ENCODE results near the gene ITPR1. TPM values are rescaled to one million over a fixed set of nuclear protein-coding genes. Genes with fewer than 3 reads are reported as not detected.

Gene ITPR1
- total RNA-seq, 1 experiment from 2014 or later, result 8.7 TPM

- Histone ChIP-seq H3K9me3 (ENCODE audit: control insufficient read depth, insufficient read depth, low read depth, low read length) (no peaks in the 10 kb centered on the region), H3K27ac (ENCODE audit: low read length) (no peak overlapping the region), H3K4me3 (ENCODE audit: low read depth in 2 of 2, low read length in 2 of 2) (no peak overlapping the region), H3K27me3 (ENCODE audit: control insufficient read depth, insufficient read depth, low read length) (no peaks in the 10 kb centered on the region), H3K4me1 (ENCODE audit: control insufficient read depth, insufficient read depth, low read length) (no peaks in the 10 kb centered on the region), H3K36me3 (ENCODE audit: control insufficient read depth, insufficient read depth, low read length) (no peaks in the 10 kb centered on the region)
- TF ChIP-seq CTCF (IDR thresholded peaks at IDR 0.05), result no peak
- no peak for TF ChIP-seq POLR2AphosphoS5 (IDR thresholded peaks at IDR 0.05; ENCODE audit: low read depth, low read length)
- no peak for TF ChIP-seq REST (IDR thresholded peaks at IDR 0.05; ENCODE audit: insufficient read depth in 1 of 2, low read depth in 2 of 2, low read length in 1 of 2)
- TF ChIP-seq TCF7L2 (IDR thresholded peaks at IDR 0.05; ENCODE audit: low read depth, low read length), result no peak
- TF ChIP-seq SIN3A (IDR thresholded peaks at IDR 0.05; ENCODE audit: borderline replicate concordance, insufficient read depth, low read depth, low read length), result no peak
- DNase-seq (ENCODE audit: low read depth, low spot score) (no peak), ATAC-seq (no peak)
- BruUV-seq (replicated peaks), result no TSS peak
- in situ Hi-C loops (cut with HindIII; ENCODE audit: low pct_unique_long_range_greater_than_20kb, low sequenced_read_pairs) (no loop called here), intact Hi-C loops (cut with micrococcal nuclease; ENCODE audit: unreplicated experiment) (loop anchor here (10.0 kb wide), 1 partner anchor 142 kb away; the partner anchor contains the start of gene ITPR1)
- ChIA-PET CTCF (no interaction called here), POLR2A (no interaction called here)
These were observed 144.1 kb downstream of the ITPR1 start for GRCh38 chr3:4637265-4637664.

GRCh38 chr3:4641863-4642563 lies 148.9 kb downstream of the ITPR1 start:
- no TSS peak for BruUV-seq (replicated peaks)
- CTCF ChIA-PET, result no interaction called here
- in situ Hi-C loops (cut with HindIII; ENCODE audit: low pct_unique_long_range_greater_than_20kb, low sequenced_read_pairs), result no loop called here

More at GRCh38 chr3:4641863-4642563, 148.9 kb downstream of the ITPR1 start:
- intact Hi-C loops (cut with micrococcal nuclease; ENCODE audit: unreplicated experiment), result no loop called here
- no peak overlapping the region for H3K4me3 ChIP-seq (ENCODE audit: low read depth in 2 of 2, low read length in 2 of 2)
- POLR2A ChIA-PET, result no interaction called here
- TF ChIP-seq SIN3A (IDR thresholded peaks at IDR 0.05; ENCODE audit: borderline replicate concordance, insufficient read depth, low read depth, low read length) (no peak), CTCF (IDR thresholded peaks at IDR 0.05) (no peak), REST (IDR thresholded peaks at IDR 0.05; ENCODE audit: insufficient read depth in 1 of 2, low read depth in 2 of 2, low read length in 1 of 2) (no peak), POLR2AphosphoS5 (IDR thresholded peaks at IDR 0.05; ENCODE audit: low read depth, low read length) (no peak)
- H3K27me3 ChIP-seq (ENCODE audit: control insufficient read depth, insufficient read depth, low read length), result no peaks in the 10 kb centered on the region
- H3K36me3 ChIP-seq (ENCODE audit: control insufficient read depth, insufficient read depth, low read length), result no peaks in the 10 kb centered on the region
- DNase-seq (ENCODE audit: low read depth, low spot score), result no peak
- no peak for ATAC-seq
- H3K9me3 ChIP-seq (ENCODE audit: control insufficient read depth, insufficient read depth, low read depth, low read length), result no peaks in the 10 kb centered on the region
- no peak overlapping the region for H3K27ac ChIP-seq (ENCODE audit: low read length)
- H3K4me1 ChIP-seq (ENCODE audit: control insufficient read depth, insufficient read depth, low read length), result no peaks in the 10 kb centered on the region

Measured in Panc1 (cell line).